ENCODE measurements around the gene NFE2L3.

GRCh38 chr7:26151953-26152781 lies at the start of gene NFE2L3:
- TF ChIP-seq, protein P1, sequence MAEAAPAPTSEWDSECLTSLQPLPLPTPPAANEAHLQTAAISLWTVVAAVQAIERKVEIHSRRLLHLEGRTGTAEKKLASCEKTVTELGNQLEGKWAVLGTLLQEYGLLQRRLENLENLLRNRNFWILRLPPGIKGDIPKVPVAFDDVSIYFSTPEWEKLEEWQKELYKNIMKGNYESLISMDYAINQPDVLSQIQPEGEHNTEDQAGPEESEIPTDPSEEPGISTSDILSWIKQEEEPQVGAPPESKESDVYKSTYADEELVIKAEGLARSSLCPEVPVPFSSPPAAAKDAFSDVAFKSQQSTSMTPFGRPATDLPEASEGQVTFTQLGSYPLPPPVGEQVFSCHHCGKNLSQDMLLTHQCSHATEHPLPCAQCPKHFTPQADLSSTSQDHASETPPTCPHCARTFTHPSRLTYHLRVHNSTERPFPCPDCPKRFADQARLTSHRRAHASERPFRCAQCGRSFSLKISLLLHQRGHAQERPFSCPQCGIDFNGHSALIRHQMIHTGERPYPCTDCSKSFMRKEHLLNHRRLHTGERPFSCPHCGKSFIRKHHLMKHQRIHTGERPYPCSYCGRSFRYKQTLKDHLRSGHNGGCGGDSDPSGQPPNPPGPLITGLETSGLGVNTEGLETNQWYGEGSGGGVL (CRISPR knock-in tag; IDR thresholded peaks at IDR 0.05): no peak
- no peak for TF ChIP-seq CSDE1 (IDR thresholded peaks at IDR 0.05)
